GM13976 (cell line): ENCODE data around the gene CCR6.

ENCODE experiments used
- DNase-seq: peaks from one replicate; pipeline ENCODE4 v3.0.0; 2012; ENCODE audit warnings: low spot score
- CTCF ChIP-seq: IDR thresholded peaks from 2 replicates; pipeline ENCODE4 v1.5.1; 2012; ENCODE audit warnings: borderline replicate concordance, mild to moderate bottlenecking; ENCODE audit not compliant: insufficient read depth; ENCODE audit errors: extremely low read depth, missing control alignments, control extremely low read depth
- in situ Hi-C: fragments of 300-500 bp; cut with MboI; formaldehyde crosslinking; loops from one replicate; pipeline ENCODE4 v1.12.0; 2022; ENCODE audit warnings: low sequenced_read_pairs, mixed read lengths, inconsistent platforms; ENCODE audit not compliant: unreplicated experiment

The CCR6 gene

GRCh38 chr6:167093922-167094432, 28.9 kb upstream of the CCR6 start:
- in situ Hi-C loops: no loop called here
- DNase-seq: peak; percentile 87
- TF ChIP-seq CTCF: no peak

- no peak for DNase-seq
- no peak for TF ChIP-seq CTCF
- in situ Hi-C loops: no loop called here
These were observed 28.5 kb upstream of the CCR6 start for GRCh38 chr6:167094436-167094819.

- peak; percentile 75 for DNase-seq
- in situ Hi-C loops: no loop called here
- TF ChIP-seq CTCF: no peak
These were observed 27.9 kb upstream of the CCR6 start for GRCh38 chr6:167094820-167095637.

- no peak for DNase-seq
- in situ Hi-C loops: no loop called here
- TF ChIP-seq CTCF: no peak
These were observed 27.0 kb upstream of the CCR6 start for GRCh38 chr6:167095888-167096287.

- TF ChIP-seq CTCF: no peak
- in situ Hi-C loops: no loop called here
- no peak for DNase-seq
These were observed 25.9 kb upstream of the CCR6 start for GRCh38 chr6:167096991-167097390.

GRCh38 chr6:167097770-167098169, 25.1 kb upstream of the CCR6 start:
- in situ Hi-C loops: no loop called here
- no peak for DNase-seq
- TF ChIP-seq CTCF: no peak
